PFSK-1 (cell line): ENCODE measurements around the gene PTPN21.

Experiments used
- POLR2AphosphoS5 ChIP-seq: IDR thresholded peaks from 2 replicates; pipeline ENCODE4 v1.6.1; 2012; ENCODE audit warnings: low read depth, mild to moderate bottlenecking, control low read depth, low read length, moderate library complexity
- TAF1 ChIP-seq: IDR thresholded peaks from 2 replicates; pipeline ENCODE4 v1.6.1; 2012; ENCODE audit warnings: low read length, control low read depth, borderline replicate concordance; ENCODE audit not compliant: insufficient read depth
- TF ChIP-seq, protein P1 (sequence below), 2 experiments: IDR thresholded peaks; 2 replicates each; pipeline versions ENCODE4 v1.6.1 to v1.8.0; 2011 to 2012; ENCODE audit warnings: low read depth in 2 of 2, low read length in 2 of 2, control low read depth in 1 of 2, inconsistent platforms in 1 of 2, mild to moderate bottlenecking in 1 of 2, moderate library complexity in 1 of 2; ENCODE audit not compliant: insufficient read depth in 1 of 2

DNA sequence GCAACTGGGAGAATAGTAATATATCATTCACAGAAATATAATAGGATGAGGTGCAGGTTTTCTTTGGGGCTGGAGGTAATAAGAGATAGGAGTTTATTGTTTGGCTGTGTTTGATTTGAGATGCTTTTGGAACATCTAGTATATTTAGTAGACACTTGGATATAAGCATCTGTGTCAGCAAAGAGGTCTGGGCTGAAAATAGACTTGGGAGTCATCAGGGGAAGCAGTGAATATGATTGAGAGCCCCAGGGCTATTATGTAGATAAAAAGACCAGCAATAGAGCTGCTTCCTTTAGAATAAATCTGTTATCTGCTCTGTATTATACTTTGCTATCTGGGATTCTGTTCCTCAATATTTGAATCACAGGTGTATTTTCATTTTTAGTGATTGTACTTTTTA lies 132.8 kb downstream of the PTPN21 start:
- TF ChIP-seq, protein P1, sequence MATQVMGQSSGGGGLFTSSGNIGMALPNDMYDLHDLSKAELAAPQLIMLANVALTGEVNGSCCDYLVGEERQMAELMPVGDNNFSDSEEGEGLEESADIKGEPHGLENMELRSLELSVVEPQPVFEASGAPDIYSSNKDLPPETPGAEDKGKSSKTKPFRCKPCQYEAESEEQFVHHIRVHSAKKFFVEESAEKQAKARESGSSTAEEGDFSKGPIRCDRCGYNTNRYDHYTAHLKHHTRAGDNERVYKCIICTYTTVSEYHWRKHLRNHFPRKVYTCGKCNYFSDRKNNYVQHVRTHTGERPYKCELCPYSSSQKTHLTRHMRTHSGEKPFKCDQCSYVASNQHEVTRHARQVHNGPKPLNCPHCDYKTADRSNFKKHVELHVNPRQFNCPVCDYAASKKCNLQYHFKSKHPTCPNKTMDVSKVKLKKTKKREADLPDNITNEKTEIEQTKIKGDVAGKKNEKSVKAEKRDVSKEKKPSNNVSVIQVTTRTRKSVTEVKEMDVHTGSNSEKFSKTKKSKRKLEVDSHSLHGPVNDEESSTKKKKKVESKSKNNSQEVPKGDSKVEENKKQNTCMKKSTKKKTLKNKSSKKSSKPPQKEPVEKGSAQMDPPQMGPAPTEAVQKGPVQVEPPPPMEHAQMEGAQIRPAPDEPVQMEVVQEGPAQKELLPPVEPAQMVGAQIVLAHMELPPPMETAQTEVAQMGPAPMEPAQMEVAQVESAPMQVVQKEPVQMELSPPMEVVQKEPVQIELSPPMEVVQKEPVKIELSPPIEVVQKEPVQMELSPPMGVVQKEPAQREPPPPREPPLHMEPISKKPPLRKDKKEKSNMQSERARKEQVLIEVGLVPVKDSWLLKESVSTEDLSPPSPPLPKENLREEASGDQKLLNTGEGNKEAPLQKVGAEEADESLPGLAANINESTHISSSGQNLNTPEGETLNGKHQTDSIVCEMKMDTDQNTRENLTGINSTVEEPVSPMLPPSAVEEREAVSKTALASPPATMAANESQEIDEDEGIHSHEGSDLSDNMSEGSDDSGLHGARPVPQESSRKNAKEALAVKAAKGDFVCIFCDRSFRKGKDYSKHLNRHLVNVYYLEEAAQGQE (IDR thresholded peaks at IDR 0.05; ENCODE audit: insufficient read depth in 1 of 2, low read depth in 2 of 2, low read length in 2 of 2): no peak
- TF ChIP-seq TAF1 (no peak), POLR2AphosphoS5 (no peak)
